GM23248 (cell line): ENCODE measurements around the gene TSHZ2.

Experiments
- EZH2 ChIP-seq: fragments of 200-600 bp; sonication (generic); IDR thresholded peaks from 2 replicates; pipeline ENCODE4 v1.6.1; 2018; ENCODE audit warnings: antibody characterized with exemption, mild to moderate bottlenecking; ENCODE audit not compliant: insufficient read depth, poor library complexity, severe bottlenecking
- EZH2phosphoT487 ChIP-seq: fragments of 200-600 bp; sonication (generic); IDR thresholded peaks from 2 replicates; pipeline ENCODE4 v1.6.1; 2018; ENCODE audit warnings: antibody characterized with exemption, moderate library complexity, mild to moderate bottlenecking, low read depth; ENCODE audit not compliant: insufficient read depth

GRCh38 chr20:53332022-53332837 is 360.1 kb downstream of the TSHZ2 start:
- no peak for TF ChIP-seq EZH2
- TF ChIP-seq EZH2phosphoT487 = no peak
